WI38 (cell line): ENCODE results near the gene CDC25A.
"Not testable (repeated sequence)": the region's sequence is repeated elsewhere in the genome, so short reads cannot be mapped to it uniquely, and the experiment has no call there.

Experiments used
- H3K4me3 ChIP-seq: 2 replicates; pipeline ENCODE4 v1.5.1; 2011; ENCODE audit warnings: low read depth, mild to moderate bottlenecking, control low read depth, low read length
- TF ChIP-seq, protein P1 (sequence below): IDR thresholded peaks from 2 replicates; pipeline ENCODE4 v1.5.1; 2012; ENCODE audit warnings: low read depth, mild to moderate bottlenecking, control low read depth, low read length

The CDC25A gene

DNA sequence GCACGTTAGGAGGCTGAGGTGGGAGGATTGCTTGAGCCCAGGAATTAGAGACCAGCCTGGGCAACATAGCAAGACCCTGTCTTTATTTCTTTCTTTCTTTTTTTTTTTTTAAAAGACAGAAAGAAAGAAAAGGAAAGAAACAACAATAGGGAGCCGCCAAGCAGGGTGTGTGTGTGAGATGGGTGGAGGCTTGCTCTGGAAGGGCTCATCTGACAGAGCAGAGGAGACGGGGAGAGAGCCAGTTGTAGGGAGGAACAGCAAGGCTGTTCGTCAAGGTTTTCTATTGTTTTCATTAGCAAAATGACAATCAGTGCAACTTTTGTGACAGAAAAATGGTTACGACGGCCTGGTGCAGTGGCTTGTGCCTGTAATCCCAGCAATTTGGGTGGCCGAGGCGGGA lies 69.3 kb downstream of the CDC25A start:
- no peak overlapping the region for H3K4me3 ChIP-seq
- TF ChIP-seq, protein P1, sequence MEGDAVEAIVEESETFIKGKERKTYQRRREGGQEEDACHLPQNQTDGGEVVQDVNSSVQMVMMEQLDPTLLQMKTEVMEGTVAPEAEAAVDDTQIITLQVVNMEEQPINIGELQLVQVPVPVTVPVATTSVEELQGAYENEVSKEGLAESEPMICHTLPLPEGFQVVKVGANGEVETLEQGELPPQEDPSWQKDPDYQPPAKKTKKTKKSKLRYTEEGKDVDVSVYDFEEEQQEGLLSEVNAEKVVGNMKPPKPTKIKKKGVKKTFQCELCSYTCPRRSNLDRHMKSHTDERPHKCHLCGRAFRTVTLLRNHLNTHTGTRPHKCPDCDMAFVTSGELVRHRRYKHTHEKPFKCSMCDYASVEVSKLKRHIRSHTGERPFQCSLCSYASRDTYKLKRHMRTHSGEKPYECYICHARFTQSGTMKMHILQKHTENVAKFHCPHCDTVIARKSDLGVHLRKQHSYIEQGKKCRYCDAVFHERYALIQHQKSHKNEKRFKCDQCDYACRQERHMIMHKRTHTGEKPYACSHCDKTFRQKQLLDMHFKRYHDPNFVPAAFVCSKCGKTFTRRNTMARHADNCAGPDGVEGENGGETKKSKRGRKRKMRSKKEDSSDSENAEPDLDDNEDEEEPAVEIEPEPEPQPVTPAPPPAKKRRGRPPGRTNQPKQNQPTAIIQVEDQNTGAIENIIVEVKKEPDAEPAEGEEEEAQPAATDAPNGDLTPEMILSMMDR: no peak

DNA sequence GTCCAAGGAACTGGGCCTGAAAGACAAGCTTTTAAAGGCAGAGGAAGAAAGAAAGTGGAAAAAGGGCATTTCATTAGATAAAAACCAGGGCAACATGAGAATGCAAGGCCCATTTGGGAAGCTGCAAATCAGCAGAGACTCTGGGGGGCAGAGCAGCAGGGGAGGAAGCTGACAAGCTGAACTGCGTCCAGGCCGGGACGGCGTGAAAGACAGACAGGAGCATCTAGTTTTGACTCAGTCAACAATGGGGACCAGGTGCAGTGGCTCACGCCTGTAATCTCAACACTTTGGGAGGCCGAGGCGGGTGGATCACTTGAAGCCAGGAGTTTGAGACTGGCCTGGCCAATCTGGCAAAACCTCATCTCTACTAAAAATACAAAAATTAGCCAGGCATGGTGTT lies 69.9 kb downstream of the CDC25A start:
- no peak overlapping the region for H3K4me3 ChIP-seq
- TF ChIP-seq, protein P1: no peak

DNA sequence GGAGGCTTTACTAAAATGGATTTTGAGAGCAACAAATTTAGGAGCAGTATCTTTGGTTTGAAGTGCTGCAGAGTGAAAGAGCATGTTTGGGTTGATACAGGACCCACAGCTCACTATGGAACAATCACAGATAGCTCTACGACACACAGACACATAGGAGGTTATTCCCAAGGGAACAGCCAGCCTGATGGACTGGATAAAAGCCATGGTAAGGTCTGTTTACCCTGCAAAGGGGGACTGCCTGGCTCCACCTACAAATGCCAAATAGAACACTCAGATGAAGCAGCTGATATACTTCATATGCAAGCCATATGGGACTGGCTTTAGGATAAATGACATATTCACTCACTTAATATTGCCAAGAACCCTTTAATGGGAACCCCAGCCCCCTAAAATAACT lies 75.4 kb downstream of the CDC25A start:
- TF ChIP-seq, protein P1: no peak
- H3K4me3 ChIP-seq: no peak overlapping the region

DNA sequence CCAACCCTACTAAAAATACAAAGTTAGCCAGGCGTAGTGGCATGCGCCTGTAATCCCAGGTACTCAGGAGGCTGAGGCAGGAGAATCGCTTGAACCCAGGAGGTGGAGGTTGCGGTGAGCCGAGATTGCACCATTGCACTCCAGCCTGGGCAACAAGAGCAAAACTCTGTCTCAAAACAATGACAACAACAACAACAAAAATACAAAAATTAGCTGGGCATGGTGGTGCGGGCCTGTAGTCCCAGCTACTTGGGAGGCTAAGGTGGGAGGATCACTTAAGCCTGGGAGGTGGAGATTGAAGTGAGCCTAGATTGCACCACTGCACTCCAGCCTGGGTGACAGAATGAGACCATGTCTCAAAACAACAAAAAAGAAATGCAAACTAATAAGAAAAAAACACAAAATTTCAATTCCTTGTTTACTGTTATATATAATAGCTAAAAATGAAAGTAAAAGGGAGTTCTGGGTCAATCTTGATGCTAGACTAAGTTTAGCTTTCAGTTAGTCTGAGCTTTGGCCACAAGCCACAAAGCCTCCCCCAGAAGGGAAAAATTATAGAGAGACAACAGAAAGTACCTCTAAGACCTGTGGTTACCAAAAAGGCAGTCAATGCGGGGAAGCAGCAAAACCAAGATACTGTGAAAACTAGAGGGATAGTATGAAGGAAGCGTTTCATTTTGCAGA lies 76.0 kb downstream of the CDC25A start:
- H3K4me3 ChIP-seq: not testable (repeated sequence)

DNA sequence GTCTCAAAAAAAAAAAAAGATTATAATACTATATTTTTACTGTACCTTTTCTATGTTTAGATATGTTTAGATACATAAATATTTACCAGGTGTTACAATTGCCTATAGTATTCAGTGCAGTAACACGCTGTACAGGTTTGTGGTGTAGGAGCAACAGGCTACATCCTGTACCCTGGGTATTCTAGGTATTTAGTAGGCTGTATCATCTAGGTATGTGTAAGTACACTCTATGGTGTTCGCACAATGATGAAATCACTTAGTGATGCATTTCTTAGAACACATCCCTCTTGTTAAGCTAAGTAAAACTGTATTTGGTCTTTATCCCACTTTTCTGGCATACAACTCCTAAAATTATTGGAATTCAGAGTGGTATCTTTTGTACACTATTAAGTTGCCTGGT lies 77.8 kb downstream of the CDC25A start:
- no peak overlapping the region for H3K4me3 ChIP-seq
- TF ChIP-seq, protein P1: no peak

DNA sequence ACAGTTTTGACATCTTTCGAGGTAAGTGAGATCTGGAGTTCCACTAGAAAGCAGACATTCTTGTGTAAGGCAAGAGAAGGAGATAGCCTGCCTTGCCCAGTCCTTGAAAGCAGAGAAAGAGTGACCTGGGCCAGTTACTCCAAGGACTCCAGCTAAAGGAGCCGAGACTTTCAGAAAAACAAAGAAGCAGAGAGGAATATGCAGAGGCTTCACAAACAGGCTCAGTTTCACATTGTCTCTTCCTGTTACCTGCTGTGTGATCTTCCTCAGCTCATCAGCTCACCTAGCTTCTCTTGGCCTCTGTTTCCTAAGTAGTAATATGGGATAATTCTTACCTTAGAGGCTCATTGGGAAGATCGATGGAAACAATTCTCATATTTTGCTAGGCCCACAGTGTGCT lies 81.0 kb downstream of the CDC25A start:
- H3K4me3 ChIP-seq: no peak overlapping the region
- TF ChIP-seq, protein P1: no peak
